ENCODE results near the gene NXPH3.

The NXPH3 gene

DNA sequence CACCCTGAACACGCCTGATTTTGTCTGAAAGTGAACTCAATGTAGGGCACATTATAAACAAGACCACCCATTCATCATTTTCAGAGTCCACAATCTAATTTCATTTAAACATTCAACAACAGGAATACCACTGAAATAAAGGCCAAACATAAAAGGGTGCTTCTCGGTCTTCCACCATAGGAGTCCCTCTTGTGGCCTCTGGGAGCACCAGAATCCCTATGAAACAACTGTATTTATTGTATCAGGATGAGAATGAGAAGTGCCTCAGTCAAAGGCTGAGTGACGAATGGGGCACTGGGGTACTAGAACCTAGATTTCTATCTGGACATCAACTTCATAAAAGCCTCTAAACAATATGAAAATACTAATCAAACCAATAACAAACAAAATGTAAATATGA, 40.4 kb downstream of the NXPH3 start:
- in situ Hi-C loops (cut with MboI; ENCODE audit: low sequenced_read_pairs), result no loop called here

GRCh38 chr17:49616601-49617131, 41.0 kb downstream of the NXPH3 start:
- in situ Hi-C loops (cut with MboI; ENCODE audit: low sequenced_read_pairs), result no loop called here

GRCh38 chr17:49618028-49618611, 42.4 kb downstream of the NXPH3 start:
- in situ Hi-C loops (cut with MboI; ENCODE audit: low sequenced_read_pairs), result no loop called here

GRCh38 chr17:49621420-49621819, 45.7 kb downstream of the NXPH3 start:
- in situ Hi-C loops (cut with MboI; ENCODE audit: low sequenced_read_pairs), result no loop called here

DNA sequence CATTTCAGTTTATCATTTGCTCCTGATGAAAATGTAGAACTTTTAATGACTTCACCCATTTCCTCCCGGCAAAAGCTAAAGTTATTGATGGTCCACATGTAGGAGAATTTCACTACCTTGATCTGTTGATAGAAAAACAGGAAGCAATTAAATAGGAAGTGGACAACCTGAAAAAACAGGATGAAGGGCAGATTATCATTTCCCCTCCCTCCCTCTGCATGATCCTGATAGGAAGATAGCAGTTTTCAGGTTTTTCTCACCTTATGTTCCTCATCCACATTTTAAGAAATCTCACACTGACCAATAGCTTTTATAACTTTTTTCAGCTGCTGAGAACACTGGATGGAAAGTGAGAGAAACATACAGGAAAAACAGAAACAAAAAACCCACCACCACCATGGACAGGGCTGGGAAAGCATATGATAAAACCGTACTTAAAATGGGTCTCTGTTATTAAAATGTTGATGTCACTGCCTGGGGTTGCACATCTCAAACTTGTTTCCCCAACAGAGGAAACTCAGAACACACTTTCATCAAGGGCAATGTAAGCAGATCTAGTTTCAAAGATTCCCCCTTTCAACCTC, 46.4 kb downstream of the NXPH3 start:
- in situ Hi-C loops (cut with MboI; ENCODE audit: low sequenced_read_pairs), result no loop called here

- in situ Hi-C loops (cut with MboI; ENCODE audit: low sequenced_read_pairs), result no loop called here
Observed at GRCh38 chr17:49624896-49625295, 49.2 kb downstream of the NXPH3 start.

- in situ Hi-C loops (cut with MboI; ENCODE audit: low sequenced_read_pairs), result no loop called here
Observed at GRCh38 chr17:49629447-49629846, 53.8 kb downstream of the NXPH3 start.

GRCh38 chr17:49630113-49630900, 54.6 kb downstream of the NXPH3 start:
- in situ Hi-C loops (cut with MboI; ENCODE audit: low sequenced_read_pairs), result no loop called here

DNA sequence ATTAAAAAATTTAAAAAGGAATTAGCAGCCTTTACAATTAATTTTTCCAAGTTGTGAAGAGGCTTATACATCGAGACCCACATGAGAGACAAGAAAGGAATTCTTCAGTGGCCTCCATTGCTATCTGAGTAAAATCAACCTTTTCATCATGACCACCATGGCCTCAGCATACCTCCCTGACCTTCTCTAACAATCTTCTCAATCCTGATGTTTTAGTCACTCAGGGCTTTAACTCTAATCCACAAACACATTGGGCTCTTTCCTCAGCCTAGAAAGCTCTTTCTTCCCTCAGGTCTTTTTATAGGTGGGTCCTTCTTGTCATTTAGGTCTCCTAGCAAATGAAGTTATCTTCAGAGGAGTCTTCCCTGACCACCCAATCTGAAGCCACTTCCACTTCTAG, 55.8 kb downstream of the NXPH3 start:
- in situ Hi-C loops (cut with MboI; ENCODE audit: low sequenced_read_pairs), result no loop called here

All from HL-60/S4 (cell line).